A673 (cell line): Measurements from ENCODE around the gene HMOX2. TPM values are rescaled to one million over a fixed set of nuclear protein-coding genes. Genes with fewer than 3 reads are reported as not detected.

Source experiments
- BruUV-seq: library from RNA; stranded (reverse); fragments of 400-500 nt; replicated peaks from 2 replicates; lab custom pipeline; 2021; lab: Mats Ljungman, UMichigan
- CTCF ChIA-PET: fragments of 300-600 bp; sonication (Branson Sonifier 250); formaldehyde crosslinking; loops from one replicate; lab custom pipeline; 2022; ENCODE audit warnings: antibody characterized with exemption; lab: Charles Lee
- POLR2A ChIA-PET: fragments of 300-600 bp; sonication (Branson Sonifier 250); formaldehyde crosslinking; loops from one replicate; lab custom pipeline; 2022; ENCODE audit warnings: antibody characterized with exemption; ENCODE audit not compliant: low non-redundant PET; lab: Charles Lee
- DNase-seq: peaks from one replicate; pipeline ENCODE4 v3.0.0-alpha.2; 2015; ENCODE audit warnings: low spot score
- H3K27ac ChIP-seq: fragments of 200-600 bp; sonication (generic); 2 replicates; pipeline ENCODE4 v1.5.1; 2016; ENCODE audit warnings: mixed run types, low read depth, mild to moderate bottlenecking, mixed read lengths, antibody characterized with exemption, low read length; ENCODE audit not compliant: poor library complexity, severe bottlenecking
- H3K27me3 ChIP-seq: fragments of 200-600 bp; sonication (generic); replicated peaks from 2 replicates; pipeline ENCODE4 v1.6.1; 2017; ENCODE audit warnings: mixed run types, low read depth, mild to moderate bottlenecking, mixed read lengths, antibody characterized with exemption, low read length; ENCODE audit not compliant: insufficient read depth, poor library complexity
- H3K36me3 ChIP-seq: fragments of 200-600 bp; sonication (generic); 2 replicates; pipeline ENCODE4 v1.6.1; 2016; ENCODE audit warnings: mixed run types, mild to moderate bottlenecking, mixed read lengths, antibody characterized with exemption, low read length; ENCODE audit not compliant: insufficient read depth, poor library complexity, severe bottlenecking
- H3K4me1 ChIP-seq: fragments of 200-600 bp; sonication (generic); 2 replicates; pipeline ENCODE4 v1.6.1; 2017; ENCODE audit warnings: mixed run types, mild to moderate bottlenecking, mixed read lengths, antibody characterized with exemption, low read length; ENCODE audit not compliant: insufficient read depth, poor library complexity, severe bottlenecking
- H3K4me3 ChIP-seq: fragments of 200-600 bp; sonication (generic); 2 replicates; pipeline ENCODE4 v1.5.1; 2016; ENCODE audit warnings: low read depth, mixed run types, mild to moderate bottlenecking, mixed read lengths, low read length; ENCODE audit not compliant: poor library complexity, severe bottlenecking
- H3K9me3 ChIP-seq: fragments of 200-600 bp; sonication (generic); 2 replicates; pipeline ENCODE4 v1.6.1; 2016; ENCODE audit warnings: mixed run types, low read depth, mild to moderate bottlenecking, mixed read lengths, antibody characterized with exemption, low read length; ENCODE audit not compliant: poor library complexity, severe bottlenecking
- CTCF ChIP-seq: fragments of 300-800, 200-600 bp; sonication (generic); conservative IDR thresholded peaks from 2 replicates; pipeline ENCODE4 v1.5.1; 2017; ENCODE audit warnings: low read depth, mild to moderate bottlenecking, antibody characterized with exemption, low read length, moderate library complexity, mixed read lengths
- EZH2 ChIP-seq: fragments of 200-600 bp; sonication (generic); IDR thresholded peaks from 2 replicates; pipeline ENCODE4 v1.6.1; 2017; ENCODE audit warnings: borderline replicate concordance, low read depth, mild to moderate bottlenecking, mixed read lengths, antibody characterized with exemption, low read length; ENCODE audit not compliant: poor library complexity, severe bottlenecking
- intact Hi-C: fragments of 100-400 bp; cut with micrococcal nuclease; formaldehyde crosslinking; loops from one replicate; pipeline ENCODE4 v1.10.0; 2022; ENCODE audit not compliant: unreplicated experiment
- total RNA-seq: library from RNA; stranded (reverse); gene quantifications from 2 replicates; pipeline ENCODE4 v1.2.3, GENCODE V29; 2021

HMOX2 gene
- total RNA-seq, 1 experiment from 2014 or later, result 63.0 TPM

GRCh38 chr16:4513086-4513860 is 37.1 kb downstream of the HMOX2 start:
- TF ChIP-seq CTCF (no peak), EZH2 (no peak)
- ChIA-PET POLR2A (interaction anchor here (0.5 kb wide), 1 partner anchor 45 kb away, joined by 4 read pairs; no protein-coding TSS in a partner anchor), CTCF (no interaction called here)
- no peak overlapping the region for H3K4me3 ChIP-seq
- no peaks in the 10 kb centered on the region for H3K4me1 ChIP-seq
- BruUV-seq, result no TSS peak
- peaks cover 13% of the 10 kb centered on the region for H3K36me3 ChIP-seq
- H3K27ac ChIP-seq, result no peak overlapping the region
- intact Hi-C loops, result no loop called here
- no peak for DNase-seq
- H3K27me3 ChIP-seq, result no peaks in the 10 kb centered on the region
- H3K9me3 ChIP-seq, result no peaks in the 10 kb centered on the region

GRCh38 chr16:4513881-4514280 is 37.7 kb downstream of the HMOX2 start:
- no peak for DNase-seq
- no peaks in the 10 kb centered on the region for H3K4me1 ChIP-seq
- H3K36me3 ChIP-seq, result peaks cover 8% of the 10 kb centered on the region
- H3K9me3 ChIP-seq, result no peaks in the 10 kb centered on the region
- POLR2A ChIA-PET, result no interaction called here
- no TSS peak for BruUV-seq
- CTCF ChIA-PET, result no interaction called here
- no peaks in the 10 kb centered on the region for H3K27me3 ChIP-seq
- no peak overlapping the region for H3K27ac ChIP-seq
- intact Hi-C loops, result no loop called here
- no peak for TF ChIP-seq EZH2
- TF ChIP-seq CTCF, result no peak
- H3K4me3 ChIP-seq, result no peak overlapping the region

- Histone ChIP-seq H3K4me3 (no peak overlapping the region), H3K27ac (no peak overlapping the region), H3K36me3 (peaks cover 5% of the 10 kb centered on the region), H3K27me3 (no peaks in the 10 kb centered on the region), H3K4me1 (no peaks in the 10 kb centered on the region), H3K9me3 (no peaks in the 10 kb centered on the region)
- no TSS peak for BruUV-seq
- TF ChIP-seq CTCF (no peak), EZH2 (no peak)
- no peak for DNase-seq
- intact Hi-C loops, result loop anchor here (5.0 kb wide), 1 partner anchor 443 kb away; the partner anchor contains the start of gene SEC14L5
- POLR2A ChIA-PET, result no interaction called here
- CTCF ChIA-PET, result no interaction called here
These were observed 38.4 kb downstream of the HMOX2 start for GRCh38 chr16:4514606-4515005.
